SK-MEL-5 (cell line): ENCODE results near the gene GLRX3. TPM values are rescaled to one million over a fixed set of nuclear protein-coding genes. Genes with fewer than 3 reads are reported as not detected.

Experiments
- DNase-seq: peaks from one replicate; pipeline ENCODE4 v3.0.0-alpha.2; 2016; ENCODE audit warnings: low read depth, low spot score
- in situ Hi-C: cut with HindIII; loops from 2 replicates; pipeline ENCODE4 v1.10.0; 2016; ENCODE audit warnings: low sequenced_read_pairs, high pct_unique_total_duplicates, low pct_unique_long_range_greater_than_20kb
- total RNA-seq: library from RNA; depleted of rRNA; stranded (reverse); fragments of >200 nt; shearing (Covaris generic); gene quantifications from 2 replicates; pipeline ENCODE4 v1.2.3, GENCODE V29; 2014

Gene GLRX3
- total RNA-seq, 1 experiment from 2014 or later, result 129 TPM

DNA sequence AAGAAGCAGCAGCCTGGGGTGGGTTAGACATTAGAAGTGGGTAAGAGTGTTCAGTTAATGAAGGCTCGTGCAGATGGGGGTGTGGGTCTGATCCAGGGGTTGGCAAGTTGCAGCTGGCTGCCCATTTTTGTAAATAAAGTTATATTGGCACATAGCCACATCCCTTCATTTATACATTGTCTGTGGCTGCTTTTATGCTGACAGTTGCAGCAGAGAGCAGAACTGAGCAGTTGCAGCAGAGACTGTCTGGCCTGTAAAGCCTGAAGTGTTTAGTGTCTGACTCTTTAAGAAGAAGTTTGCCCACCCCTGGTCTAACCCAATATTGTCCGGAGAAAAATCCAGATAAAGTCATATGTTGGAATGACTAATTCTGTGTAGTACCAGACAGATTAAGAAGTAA is 38.1 kb downstream of the GLRX3 start:
- in situ Hi-C loops, result no loop called here
- DNase-seq, result no peak

DNA sequence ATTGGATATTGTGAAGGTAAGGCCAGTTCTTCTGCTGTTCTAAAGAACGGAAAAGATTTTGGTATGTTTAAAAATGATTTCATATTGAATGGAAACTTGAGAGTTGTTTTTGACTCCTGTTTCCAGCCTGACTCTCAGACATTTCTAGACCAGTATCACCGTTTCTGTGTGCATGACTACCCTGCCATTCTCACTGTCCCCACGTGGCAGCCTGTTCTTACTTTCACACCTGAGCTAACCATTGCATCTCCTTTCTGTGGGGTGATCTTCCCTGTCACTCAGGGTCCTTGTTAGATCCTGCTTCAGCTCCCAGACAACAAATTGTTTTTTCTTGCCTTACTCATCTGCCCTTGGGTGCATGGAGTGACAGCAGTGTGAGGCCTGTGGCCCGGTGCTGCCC is 38.9 kb downstream of the GLRX3 start:
- in situ Hi-C loops, result no loop called here
- no peak for DNase-seq

DNA sequence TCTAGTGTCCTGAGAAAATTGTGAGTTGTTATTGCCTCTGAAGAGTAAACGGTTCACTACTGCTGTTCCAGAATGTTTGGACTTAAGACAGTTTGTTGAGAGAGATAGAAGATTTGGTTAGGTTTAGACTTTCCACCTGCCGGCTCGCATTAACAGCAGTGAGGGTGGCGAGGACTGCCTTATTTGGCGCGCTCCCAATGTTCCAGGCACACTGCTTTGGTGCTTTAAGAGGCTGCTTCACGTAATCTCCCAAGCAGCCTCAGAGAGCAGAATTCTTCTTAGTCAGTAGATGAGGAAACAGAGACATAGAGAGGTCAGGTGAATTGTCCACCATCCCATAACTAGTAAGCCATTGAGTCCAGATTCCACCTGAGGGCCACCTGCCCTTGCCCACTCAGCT is 41.1 kb downstream of the GLRX3 start:
- in situ Hi-C loops, result no loop called here
- DNase-seq, result no peak

DNA sequence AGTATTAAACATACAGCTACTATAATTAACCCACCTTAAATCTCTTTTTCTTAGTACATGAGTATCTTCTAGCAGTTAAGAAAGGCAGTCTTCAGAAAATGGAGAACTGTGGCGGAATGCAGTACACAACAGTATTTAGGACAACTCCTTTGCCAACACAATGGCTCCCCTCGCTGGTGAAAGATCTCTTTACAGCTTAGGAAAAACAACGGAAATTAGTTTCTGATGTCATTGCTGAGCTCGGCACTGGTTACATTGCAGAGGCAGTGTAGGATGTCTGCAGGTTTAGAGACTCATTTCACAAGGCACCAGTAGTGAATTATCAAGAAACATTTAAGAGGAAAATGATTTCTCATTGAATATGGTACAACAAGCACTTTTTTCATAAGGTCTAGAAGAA is 43.4 kb downstream of the GLRX3 start:
- DNase-seq, result peak; percentile 72
- in situ Hi-C loops, result no loop called here

GRCh38 chr10:130180416-130180815 is 44.2 kb downstream of the GLRX3 start:
- no peak for DNase-seq
- in situ Hi-C loops, result no loop called here

GRCh38 chr10:130181858-130182257 is 45.7 kb downstream of the GLRX3 start:
- no peak for DNase-seq
- in situ Hi-C loops, result no loop called here

DNA sequence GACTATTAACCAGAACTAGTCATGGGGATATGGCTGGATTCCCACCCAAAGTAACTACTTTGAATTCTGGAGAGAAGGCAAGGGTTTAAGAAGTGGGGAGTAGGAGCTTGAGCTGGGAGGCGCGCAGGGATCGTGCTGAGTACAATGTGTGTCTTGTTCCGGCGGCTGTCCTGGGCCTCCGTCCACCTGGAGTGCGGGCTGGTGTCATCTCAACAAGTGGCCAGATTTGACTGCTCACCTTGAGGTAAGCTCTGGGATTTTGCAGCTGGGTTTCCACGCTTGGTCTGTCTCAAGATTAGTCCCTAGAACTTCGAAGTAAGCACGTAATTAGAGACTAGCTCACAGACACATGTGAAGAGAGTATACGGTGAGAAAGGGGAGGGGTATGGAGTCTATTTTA is 49.4 kb downstream of the GLRX3 start:
- in situ Hi-C loops, result no loop called here
- DNase-seq, result no peak

- in situ Hi-C loops, result no loop called here
- DNase-seq, result no peak
Observed at GRCh38 chr10:130188195-130189175, 52.3 kb downstream of the GLRX3 start.

DNA sequence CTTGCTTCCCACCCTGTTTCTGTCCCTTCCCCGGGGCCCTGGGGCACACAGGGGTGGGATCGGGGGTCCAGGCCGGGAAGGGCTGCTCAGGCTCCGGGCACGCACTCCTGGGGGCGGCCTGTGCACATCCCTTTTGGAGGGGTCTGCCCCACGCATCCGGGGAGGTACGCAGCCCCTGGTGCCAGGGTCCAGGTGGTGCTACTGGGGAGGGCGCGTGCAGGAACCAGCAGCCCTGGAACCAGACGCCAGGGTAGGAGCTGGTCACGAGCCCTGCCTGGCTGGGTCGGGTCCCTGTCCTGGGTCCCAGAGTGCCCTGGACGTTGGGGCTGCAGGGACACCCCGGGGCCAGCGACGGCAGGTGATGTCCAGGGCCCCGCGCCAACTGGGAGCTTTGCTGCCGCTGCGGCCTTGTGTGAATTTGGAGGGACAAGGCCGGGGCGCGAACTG is 53.4 kb downstream of the GLRX3 start:
- DNase-seq, result no peak
- in situ Hi-C loops, result no loop called here

GRCh38 chr10:130190055-130190736 is 54.0 kb downstream of the GLRX3 start:
- in situ Hi-C loops, result no loop called here
- DNase-seq, result peak; percentile 56

DNA sequence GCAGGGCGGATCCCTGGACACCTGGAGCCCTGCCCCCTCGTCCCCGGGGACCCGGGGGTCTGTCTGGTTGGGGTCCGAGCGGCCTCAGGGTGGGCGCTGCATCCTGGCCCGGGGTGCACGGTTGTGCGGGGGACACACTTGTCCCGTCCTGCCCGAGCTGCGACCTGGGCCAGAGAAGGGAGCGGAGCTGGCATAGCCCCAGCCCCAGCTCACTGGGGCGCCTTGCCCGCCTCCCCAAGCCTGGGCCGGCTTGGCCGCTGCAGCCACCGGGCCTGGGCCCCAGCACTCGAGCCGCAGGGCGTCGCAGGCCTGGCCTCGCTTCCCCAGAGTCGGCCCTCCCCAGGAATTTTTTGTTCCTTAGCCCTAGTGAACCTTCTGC is 54.5 kb downstream of the GLRX3 start:
- in situ Hi-C loops, result no loop called here
- DNase-seq, result no peak

- DNase-seq, result no peak
- in situ Hi-C loops, result no loop called here
Observed at GRCh38 chr10:130191380-130191779, 55.2 kb downstream of the GLRX3 start.

DNA sequence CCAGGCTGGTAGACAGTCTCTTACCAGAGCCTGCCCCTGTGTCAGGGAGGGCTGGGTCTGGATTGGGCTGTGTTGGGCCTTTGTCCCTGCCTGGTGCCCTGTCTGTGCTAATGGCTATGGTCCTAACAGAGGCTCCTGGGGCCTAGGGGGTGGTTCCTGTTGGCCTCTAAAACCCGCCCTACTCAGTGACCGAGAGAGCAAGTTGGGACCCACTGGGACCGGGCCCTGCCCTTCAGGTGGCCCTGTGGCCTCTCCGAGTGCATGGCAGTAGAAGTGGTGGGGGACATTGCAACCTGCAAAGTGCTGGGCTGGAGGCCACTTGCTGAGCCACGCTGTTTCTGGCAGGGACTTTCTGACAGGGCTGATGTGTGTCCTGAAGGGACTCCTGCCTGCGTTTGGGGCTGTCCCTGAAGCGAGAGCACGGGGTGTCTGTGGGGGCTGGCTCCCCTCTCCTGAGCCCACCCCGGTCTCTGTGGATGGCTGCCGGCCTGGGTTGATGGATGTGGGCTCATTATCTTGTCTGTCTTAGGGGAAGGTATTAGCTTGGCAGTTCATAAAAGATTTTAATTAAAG is 56.2 kb downstream of the GLRX3 start:
- in situ Hi-C loops, result no loop called here
- no peak for DNase-seq

- DNase-seq, result no peak
- in situ Hi-C loops, result no loop called here
Observed at GRCh38 chr10:130193033-130193432, 56.8 kb downstream of the GLRX3 start.

GRCh38 chr10:130193493-130194193 is 57.5 kb downstream of the GLRX3 start:
- in situ Hi-C loops, result no loop called here
- no peak for DNase-seq

DNA sequence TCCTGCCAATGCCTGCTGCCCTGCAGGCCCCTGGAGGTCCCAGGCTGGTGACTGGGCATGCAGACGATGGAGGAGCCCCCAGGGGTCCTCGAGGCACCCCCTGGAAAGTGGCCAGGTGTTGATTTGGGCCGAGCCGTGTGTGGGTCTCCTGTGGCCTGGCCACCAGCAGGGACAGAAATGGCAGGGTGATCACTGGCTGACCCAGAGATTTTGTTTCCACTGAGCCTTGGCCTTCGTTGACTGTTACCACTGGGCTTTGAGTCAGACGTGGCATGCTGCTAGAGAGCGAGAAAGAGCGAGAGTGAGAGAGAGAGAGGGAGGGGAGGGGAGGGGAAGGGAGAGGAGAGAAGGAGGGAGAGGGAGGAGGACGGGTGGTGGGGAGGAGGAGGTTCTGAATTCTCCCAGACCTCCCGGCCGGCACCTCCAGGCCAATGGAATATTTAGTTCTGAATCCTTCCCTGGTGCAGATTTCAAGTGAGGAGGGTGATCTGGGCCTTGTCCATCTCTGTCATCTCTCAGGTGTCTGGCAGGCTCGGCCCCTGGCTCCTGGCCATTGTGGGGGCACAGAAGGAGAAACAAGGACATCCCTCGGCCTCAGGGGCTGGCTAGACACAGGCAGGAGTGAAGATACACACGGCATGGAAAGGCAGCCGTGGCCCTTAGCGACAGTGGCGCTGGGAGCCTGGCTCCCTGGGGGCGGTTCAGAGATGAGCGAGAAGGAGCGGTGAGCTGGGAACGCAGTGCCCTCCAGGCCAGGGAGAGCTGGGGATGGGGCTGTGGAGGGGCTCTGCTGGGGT is 58.2 kb downstream of the GLRX3 start:
- no peak for DNase-seq
- in situ Hi-C loops, result no loop called here

DNA sequence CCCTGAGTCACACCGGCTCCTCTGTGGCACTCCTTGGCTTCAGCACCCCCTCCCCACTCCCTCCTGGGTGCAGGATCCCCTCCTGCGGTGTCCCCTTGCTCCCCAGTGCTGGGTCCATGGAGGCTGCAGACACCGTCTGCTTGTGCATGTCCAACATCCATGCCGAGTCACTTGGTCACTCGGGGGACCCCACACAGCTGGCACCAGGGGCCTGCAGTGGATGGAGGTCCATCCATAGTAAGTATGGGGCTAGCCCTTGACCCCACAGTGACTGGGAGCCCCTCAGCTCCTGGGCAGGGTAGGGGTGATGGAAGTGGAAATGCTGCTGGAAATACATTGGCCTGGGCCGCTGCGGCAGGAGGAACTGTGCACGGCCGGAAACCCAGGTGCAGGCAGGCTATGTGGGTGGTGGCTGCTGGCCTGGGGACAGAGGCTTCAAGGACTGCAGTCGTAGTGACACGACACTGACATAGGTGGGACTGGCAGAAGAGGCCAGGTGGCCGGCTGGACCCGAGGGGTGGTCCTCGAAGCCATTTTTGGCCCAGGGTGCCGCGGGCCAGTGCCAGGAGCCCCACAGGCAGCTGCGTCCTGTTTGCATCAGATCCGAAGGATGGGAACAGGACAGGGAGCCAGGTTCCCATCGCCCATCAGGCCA is 58.9 kb downstream of the GLRX3 start:
- in situ Hi-C loops, result no loop called here
- DNase-seq, result no peak
